Keratinocyte (primary cell): ENCODE data around the gene ACTMAP. TPM values are rescaled to one million over a fixed set of nuclear protein-coding genes. Genes with fewer than 3 reads are reported as not detected.
A peak's percentile ranks its signal among the peaks of the same experiment; 100 is the strongest.

Source experiments
- DNase-seq: peaks from one replicate; pipeline ENCODE4 v3.0.0-alpha.2; 2011; ENCODE audit warnings: low read depth, missing footprints, low spot score
- FAIRE-seq: peaks from 2 replicates; lab custom pipeline; 2011; peaks lifted over from hg19 to GRCh38; lab: Jason Lieb, UNC
- H2AFZ ChIP-seq: 2 replicates; pipeline ENCODE4 v1.6.0; 2012; ENCODE audit warnings: low read length, control low read depth, inconsistent platforms; ENCODE audit not compliant: control insufficient read depth
- H3K27ac ChIP-seq: 2 replicates; pipeline ENCODE4 v1.5.1; 2011; ENCODE audit warnings: low read length; ENCODE audit not compliant: control insufficient read depth, insufficient read depth
- H3K27me3 ChIP-seq: 3 replicates; pipeline ENCODE4 v1.6.0; 2011; ENCODE audit warnings: low read length; ENCODE audit not compliant: control insufficient read depth, insufficient read depth; ENCODE audit errors: extremely low read depth
- H3K36me3 ChIP-seq, 2 experiments: 2 replicates in 1 of 2; 3 replicates in 1 of 2; pipeline ENCODE4 v1.5.1; 2011; ENCODE audit warnings: low read length in 2 of 2, mild to moderate bottlenecking in 1 of 2; ENCODE audit not compliant: control insufficient read depth in 2 of 2, insufficient read depth in 2 of 2; ENCODE audit errors: extremely low read depth in 1 of 2
- H3K4me1 ChIP-seq: 3 replicates; pipeline ENCODE4 v1.5.1; 2011; ENCODE audit warnings: low read length; ENCODE audit not compliant: control insufficient read depth, insufficient read depth; ENCODE audit errors: extremely low read depth
- H3K4me2 ChIP-seq: 3 replicates; pipeline ENCODE4 v1.6.0; 2011; ENCODE audit warnings: low read depth, low read length; ENCODE audit not compliant: control insufficient read depth, insufficient read depth; ENCODE audit errors: extremely low read depth
- H3K4me3 ChIP-seq, 3 experiments: fragments of 200-600 bp in 1 of 3; sonication (generic) in 1 of 3; 2 replicates in 2 of 3; 3 replicates in 1 of 3; pipeline ENCODE4 v1.5.1; 2011 to 2016; ENCODE audit warnings: low read length in 3 of 3, mild to moderate bottlenecking in 3 of 3, control low read depth in 2 of 3, inconsistent platforms in 1 of 3, low read depth in 1 of 3, mixed read lengths in 1 of 3, mixed run types in 1 of 3, moderate library complexity in 1 of 3; ENCODE audit not compliant: control insufficient read depth in 2 of 3, insufficient read depth in 2 of 3; ENCODE audit errors: extremely low read depth in 1 of 3
- H3K79me2 ChIP-seq: 2 replicates; pipeline ENCODE4 v1.6.0; 2012; ENCODE audit warnings: low read length; ENCODE audit not compliant: control insufficient read depth, insufficient read depth
- H3K9ac ChIP-seq: 3 replicates; pipeline ENCODE4 v1.6.0; 2011; ENCODE audit warnings: low read length; ENCODE audit not compliant: control insufficient read depth, insufficient read depth; ENCODE audit errors: extremely low read depth
- H3K9me1 ChIP-seq: 3 replicates; pipeline ENCODE4 v1.6.0; 2011; ENCODE audit warnings: low read length; ENCODE audit not compliant: control insufficient read depth, insufficient read depth; ENCODE audit errors: extremely low read depth
- H3K9me3 ChIP-seq: 2 replicates; pipeline ENCODE4 v1.5.1; 2012; ENCODE audit warnings: low read depth, low read length; ENCODE audit not compliant: control insufficient read depth
- H4K20me1 ChIP-seq: 3 replicates; pipeline ENCODE4 v1.6.0; 2011; ENCODE audit warnings: low read length; ENCODE audit not compliant: control insufficient read depth, insufficient read depth; ENCODE audit errors: extremely low read depth
- EZH2 ChIP-seq: IDR thresholded peaks from one replicate; pipeline ENCODE4 v1.6.1; 2012; ENCODE audit warnings: inconsistent platforms, mild to moderate bottlenecking, low read length, moderate library complexity
- dilution Hi-C: fragments of 300-500 bp; cut with MboI; formaldehyde crosslinking; loops from one replicate; pipeline ENCODE4 v1.7.0; 2020; ENCODE audit warnings: low sequenced_read_pairs; ENCODE audit not compliant: extremely low pct_ligation_motif_present
- polyA plus RNA-seq, 5 experiments: library from polyadenylated mRNA; depleted of rRNA in 3 of 5; stranded (reverse) in 3 of 5; stranded (forward) in 1 of 5; unstranded in 1 of 5; fragments of >200 nt; gene quantifications; 1 replicate in 1 of 5; 2 replicates in 3 of 5; 3 replicates in 1 of 5; pipeline versions ENCODE4 v1.2.1 to v1.2.3, GENCODE V29; 2011 to 2012; ENCODE audit warnings: missing spikeins in 2 of 5, low read depth in 1 of 5, low replicate concordance in 1 of 5
- small RNA-seq, 3 experiments: library from RNA; depleted of rRNA; stranded (forward); fragments of <200 nt; gene quantifications; one replicate each; pipeline ENCODE3, GENCODE V24; 2012; ENCODE audit warnings: low read depth in 3 of 3, low replicate concordance in 1 of 3; ENCODE audit not compliant: insufficient read length in 3 of 3
- TF ChIP-seq, protein P1 (sequence below), 3 experiments: IDR thresholded peaks in 1 of 3; conservative IDR thresholded peaks in 1 of 3; optimal IDR thresholded peaks in 1 of 3; 2 replicates in 2 of 3; 3 replicates in 1 of 3; pipeline versions ENCODE3 to v1.5.1; 2011; ENCODE audit warnings: low read length in 3 of 3, mild to moderate bottlenecking in 3 of 3, moderate library complexity in 2 of 3, control low read depth in 1 of 3, inconsistent platforms in 1 of 3; ENCODE audit not compliant: insufficient read depth in 2 of 3; ENCODE audit errors: extremely low read depth in 1 of 3

The ACTMAP gene
- polyA plus RNA-seq, 1 donor (not counting 4 experiments of a cell fraction or from before 2014, with no cell fraction given): 1.4 TPM

DNA sequence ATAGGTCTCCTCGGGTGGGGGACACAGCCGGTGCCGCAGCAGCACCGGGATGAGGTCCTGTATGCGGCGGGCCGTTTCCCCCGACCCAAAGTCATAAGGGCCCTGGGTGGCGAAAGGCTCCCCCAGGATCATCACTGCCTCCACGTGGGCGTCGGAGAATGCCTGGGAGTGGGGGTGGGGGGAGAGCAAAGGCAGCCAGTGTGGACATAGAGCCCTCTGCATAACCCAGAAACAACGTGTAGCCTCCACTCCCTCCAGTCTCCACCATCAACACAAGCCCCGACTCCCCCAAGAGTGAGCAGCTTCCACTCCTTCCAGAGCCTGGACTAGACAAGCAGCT, 58.1 kb downstream of the ACTMAP start:
- H3K9me1 ChIP-seq: no peaks in the 10 kb centered on the region
- H2AFZ ChIP-seq: no peak overlapping the region
- H3K4me1 ChIP-seq: peaks cover 35% of the 10 kb centered on the region
- peaks cover 15% of the 10 kb centered on the region for H3K79me2 ChIP-seq
- H3K9ac ChIP-seq: no peak overlapping the region
- H3K4me2 ChIP-seq: no peak overlapping the region
- no peak for DNase-seq
- no peak for TF ChIP-seq EZH2
- TF ChIP-seq, protein P1, sequence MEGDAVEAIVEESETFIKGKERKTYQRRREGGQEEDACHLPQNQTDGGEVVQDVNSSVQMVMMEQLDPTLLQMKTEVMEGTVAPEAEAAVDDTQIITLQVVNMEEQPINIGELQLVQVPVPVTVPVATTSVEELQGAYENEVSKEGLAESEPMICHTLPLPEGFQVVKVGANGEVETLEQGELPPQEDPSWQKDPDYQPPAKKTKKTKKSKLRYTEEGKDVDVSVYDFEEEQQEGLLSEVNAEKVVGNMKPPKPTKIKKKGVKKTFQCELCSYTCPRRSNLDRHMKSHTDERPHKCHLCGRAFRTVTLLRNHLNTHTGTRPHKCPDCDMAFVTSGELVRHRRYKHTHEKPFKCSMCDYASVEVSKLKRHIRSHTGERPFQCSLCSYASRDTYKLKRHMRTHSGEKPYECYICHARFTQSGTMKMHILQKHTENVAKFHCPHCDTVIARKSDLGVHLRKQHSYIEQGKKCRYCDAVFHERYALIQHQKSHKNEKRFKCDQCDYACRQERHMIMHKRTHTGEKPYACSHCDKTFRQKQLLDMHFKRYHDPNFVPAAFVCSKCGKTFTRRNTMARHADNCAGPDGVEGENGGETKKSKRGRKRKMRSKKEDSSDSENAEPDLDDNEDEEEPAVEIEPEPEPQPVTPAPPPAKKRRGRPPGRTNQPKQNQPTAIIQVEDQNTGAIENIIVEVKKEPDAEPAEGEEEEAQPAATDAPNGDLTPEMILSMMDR (optimal IDR thresholded peaks at IDR 0.05 in 1 of 3, IDR thresholded peaks at IDR 0.05 in 1 of 3, conservative IDR thresholded peaks at IDR 0.05 in 1 of 3; ENCODE audit: extremely low read depth in 1 of 3, insufficient read depth in 2 of 3, low read length in 3 of 3): no peak
- H4K20me1 ChIP-seq: peaks cover 2% of the 10 kb centered on the region
- FAIRE-seq: no peak
- no peak overlapping the region for H3K4me3 ChIP-seq
- no peak overlapping the region for H3K27ac ChIP-seq
- H3K9me3 ChIP-seq: no peaks in the 10 kb centered on the region
- dilution Hi-C loops: no loop called here
- H3K36me3 ChIP-seq: peaks cover 8 to 15% of the 10 kb centered on the region in 2 experiments
- no peaks in the 10 kb centered on the region for H3K27me3 ChIP-seq

GRCh38 chr19:40691421-40692211, 58.7 kb downstream of the ACTMAP start:
- no peaks in the 10 kb centered on the region for H3K9me1 ChIP-seq
- peaks cover 36% of the 10 kb centered on the region for H3K4me1 ChIP-seq
- peak overlapping the region; percentile 87 for H2AFZ ChIP-seq
- DNase-seq: no peak
- no peak for FAIRE-seq
- peak overlapping the region; percentile 84 for H3K27ac ChIP-seq
- H3K79me2 ChIP-seq: peaks cover 15% of the 10 kb centered on the region
- no peaks in the 10 kb centered on the region for H3K9me3 ChIP-seq
- H3K9ac ChIP-seq: peak overlapping the region; percentile 88
- dilution Hi-C loops: no loop called here
- H3K4me3 ChIP-seq: no peak overlapping the region
- peaks cover 8 to 18% of the 10 kb centered on the region in 2 experiments for H3K36me3 ChIP-seq
- peaks cover 2% of the 10 kb centered on the region for H4K20me1 ChIP-seq
- no peaks in the 10 kb centered on the region for H3K27me3 ChIP-seq
- H3K4me2 ChIP-seq: peak overlapping the region; percentile 89
- no peak for TF ChIP-seq EZH2
- TF ChIP-seq, protein P1 (optimal IDR thresholded peaks at IDR 0.05 in 1 of 3, IDR thresholded peaks at IDR 0.05 in 1 of 3, conservative IDR thresholded peaks at IDR 0.05 in 1 of 3; ENCODE audit: extremely low read depth in 1 of 3, insufficient read depth in 2 of 3, low read length in 3 of 3): peak in 1 of 3 experiments; percentile 18

Small RNA genes lying within 50 kb of the gene (small RNA-seq; reads per million reads assigned to genes)
- 0 reads per million in 3 experiments for gene RNU6-195P

Other genes with a start within 250 kb of the ACTMAP start
- 20.2 to 41.3 TPM (median 27.2 TPM) in 3 replicates for gene SHKBP1, start 173.6 kb downstream of the ACTMAP start, polyA plus RNA-seq
- gene LTBP4, start 149.1 kb downstream of the ACTMAP start, polyA plus RNA-seq: 25.9 to 48.0 TPM (median 29.6 TPM) in 3 replicates
- 5.5 to 6.0 TPM (median 5.7 TPM) in 3 replicates for gene NUMBL, start 59.8 kb downstream of the ACTMAP start, polyA plus RNA-seq
- 11.0 to 13.8 TPM (median 13.8 TPM) in 3 replicates for gene COQ8B, start 33.6 kb downstream of the ACTMAP start, polyA plus RNA-seq
- 17.0 to 32.6 TPM (median 17.2 TPM) in 3 replicates for gene ITPKC, start 33.4 kb downstream of the ACTMAP start, polyA plus RNA-seq
- gene SNRPA, start 726 bp upstream of the ACTMAP start, polyA plus RNA-seq: 54.5 to 129 TPM (median 93.4 TPM) in 3 replicates
- gene MIA, start 25.0 kb upstream of the ACTMAP start, polyA plus RNA-seq: 3.4 to 7.4 TPM (median 5.5 TPM) in 3 replicates
- gene RAB4B, start 27.8 kb upstream of the ACTMAP start, polyA plus RNA-seq: 13.2 to 17.1 TPM (median 15.0 TPM) in 3 replicates
- gene EGLN2, start 48.7 kb upstream of the ACTMAP start, polyA plus RNA-seq: 31.6 to 57.0 TPM (median 41.0 TPM) in 3 replicates
- gene CYP2A6, start 100.0 kb upstream of the ACTMAP start, polyA plus RNA-seq: not detected in 3 replicates
- not detected in 3 replicates for gene CYP2A7, start 131.8 kb upstream of the ACTMAP start, polyA plus RNA-seq
- gene CYP2B6, start 240.8 kb upstream of the ACTMAP start, polyA plus RNA-seq: not detected in 3 replicates